Small intestine (tissue), 7 donors: ENCODE results near the gene SERPINB6. TPM values are rescaled to one million over a fixed set of nuclear protein-coding genes. Genes with fewer than 3 reads are reported as not detected.
"Not testable (repeated sequence)": the region's sequence is repeated elsewhere in the genome, so short reads cannot be mapped to it uniquely, and the experiment has no call there.

ENCODE experiments used
- DNase-seq, 2 donors: peaks; one replicate each; pipeline versions ENCODE4 v3.0.0 to v3.0.0-alpha.2; 2013
- FAIRE-seq: peaks from 2 replicates; lab custom pipeline; 2012; peaks lifted over from hg19 to GRCh38; lab: Jason Lieb, UNC
- H3K27ac ChIP-seq, 3 donors: one replicate each; pipeline ENCODE4 v1.5.1; 2013; ENCODE audit warnings: low read length in 2 of 3, mild to moderate bottlenecking in 2 of 3, control low read depth in 1 of 3, inconsistent platforms in 1 of 3, low read depth in 1 of 3, moderate library complexity in 1 of 3
- H3K27me3 ChIP-seq, 3 donors: one replicate each; pipeline ENCODE4 v1.6.1; 2013; ENCODE audit warnings: low read length in 3 of 3, inconsistent platforms in 1 of 3; ENCODE audit not compliant: control insufficient read depth in 3 of 3, insufficient read depth in 3 of 3
- H3K36me3 ChIP-seq, 3 donors: one replicate each; pipeline ENCODE4 v1.6.1; 2013; ENCODE audit warnings: low read length in 3 of 3, inconsistent platforms in 1 of 3, low read depth in 1 of 3, mild to moderate bottlenecking in 1 of 3, moderate library complexity in 1 of 3; ENCODE audit not compliant: control insufficient read depth in 3 of 3, insufficient read depth in 2 of 3
- H3K4me1 ChIP-seq, 3 donors: one replicate each; pipeline ENCODE4 v1.6.1; 2013; ENCODE audit warnings: low read length in 2 of 3, inconsistent platforms in 1 of 3, low read depth in 1 of 3, mild to moderate bottlenecking in 1 of 3, moderate library complexity in 1 of 3; ENCODE audit not compliant: control insufficient read depth in 3 of 3, insufficient read depth in 2 of 3
- H3K4me3 ChIP-seq, 3 donors: one replicate each; pipeline ENCODE4 v1.5.1; 2013; ENCODE audit warnings: low read length in 3 of 3, control low read depth in 1 of 3, inconsistent platforms in 1 of 3, low read depth in 1 of 3, mild to moderate bottlenecking in 1 of 3, moderate library complexity in 1 of 3
- H3K9me3 ChIP-seq, 2 donors: one replicate each; pipeline ENCODE4 v1.6.1; 2013; ENCODE audit warnings: low read depth in 1 of 2, low read length in 1 of 2; ENCODE audit not compliant: control insufficient read depth in 2 of 2, insufficient read depth in 1 of 2
- WGBS, 3 donors: extraction: QIAGEN DNeasy Blood & Tissue Kit; methylation state at CpG; one replicate each; pipeline ENCODE4 v1.1.7; 2013; 5-methylcytosine and 5-hydroxymethylcytosine counted together
- polyA plus RNA-seq, 4 donors: library from polyadenylated mRNA; stranded (reverse) in 3 of 4; unstranded in 1 of 4; fragments of 200-250 nt in 3 of 4; fragments of 120-200 nt in 1 of 4; gene quantifications; one replicate each; pipeline versions ENCODE4 v1.2.1 to v1.2.3, GENCODE V29; 2013
- donor health status: healthy with polysubstance abuse.
- donor health status: control.
- donor health status: control.
- donor health status: Bipolar disorder and iron deficiency.
- donor health status: healthy.

Gene SERPINB6
- polyA plus RNA-seq, 4 donors = 280 to 539 (median 418) TPM

- FAIRE-seq = no peak
- Histone ChIP-seq H3K27ac (no peak overlapping the region), H3K4me1 (peaks cover 0 to 4% (median 4%) of the 10 kb centered on the region in 3 donors), H3K27me3 (no peaks in the 10 kb centered on the region), H3K36me3 (peaks cover 2 to 60% (median 10%) of the 10 kb centered on the region in 3 donors), H3K9me3 (peaks cover 0 to 23% of the 10 kb centered on the region in 2 donors), H3K4me3 (no peak overlapping the region)
- 90 to 94% (median 91%) methylated on average over 4 of the region's 4 CpGs for WGBS, 3 donors
- DNase-seq = no peak
Measured at GRCh38 chr6:3014675-3015066, 43.3 kb upstream of the SERPINB6 start.

GRCh38 chr6:3013901-3014674, 42.7 kb upstream of the SERPINB6 start:
- Histone ChIP-seq H3K27me3 (no peaks in the 10 kb centered on the region), H3K36me3 (peaks cover 2 to 58% (median 10%) of the 10 kb centered on the region in 3 donors), H3K4me3 (no peak overlapping the region), H3K4me1 (peaks cover 0 to 5% (median 4%) of the 10 kb centered on the region in 3 donors), H3K9me3 (peaks cover 0 to 23% of the 10 kb centered on the region in 2 donors), H3K27ac (no peak overlapping the region)
- no peak for FAIRE-seq
- 90 to 96% (median 90%) methylated on average over 18 of the region's 18 CpGs for WGBS, 3 donors
- no peak for DNase-seq

- DNase-seq (no peak), FAIRE-seq (no peak)
- WGBS, 3 donors = 83 to 97% (median 89%) methylated on average over 2 of the region's 2 CpGs
- H3K9me3 ChIP-seq = peaks cover 0 to 23% of the 10 kb centered on the region in 2 donors
- H3K27ac ChIP-seq = no peak overlapping the region
- no peak overlapping the region for H3K4me3 ChIP-seq
- H3K36me3 ChIP-seq = peaks cover 2 to 62% (median 10%) of the 10 kb centered on the region in 3 donors
- H3K4me1 ChIP-seq = peaks cover 0 to 5% (median 4%) of the 10 kb centered on the region in 3 donors
- no peaks in the 10 kb centered on the region for H3K27me3 ChIP-seq
Measured at GRCh38 chr6:3013486-3013885, 42.1 kb upstream of the SERPINB6 start.

GRCh38 chr6:3011592-3011991, 40.2 kb upstream of the SERPINB6 start:
- DNase-seq (no peak), FAIRE-seq (no peak)
- no peak overlapping the region for H3K27ac ChIP-seq
- no peaks in the 10 kb centered on the region for H3K27me3 ChIP-seq
- H3K36me3 ChIP-seq = peaks cover 2 to 56% (median 6%) of the 10 kb centered on the region in 3 donors
- peaks cover 0 to 23% of the 10 kb centered on the region in 2 donors for H3K9me3 ChIP-seq
- peaks cover 0 to 5% (median 4%) of the 10 kb centered on the region in 3 donors for H3K4me1 ChIP-seq
- H3K4me3 ChIP-seq = no peak overlapping the region

GRCh38 chr6:3011158-3011557, 39.8 kb upstream of the SERPINB6 start:
- Histone ChIP-seq H3K27ac (no peak overlapping the region), H3K4me3 (no peak overlapping the region), H3K36me3 (peaks cover 2 to 57% (median 3%) of the 10 kb centered on the region in 3 donors), H3K9me3 (peaks cover 0 to 23% of the 10 kb centered on the region in 2 donors), H3K4me1 (peaks cover 0 to 5% (median 4%) of the 10 kb centered on the region in 3 donors), H3K27me3 (no peaks in the 10 kb centered on the region)
- DNase-seq = no peak
- no peak for FAIRE-seq

GRCh38 chr6:3009930-3010329, 38.6 kb upstream of the SERPINB6 start:
- H3K9me3 ChIP-seq = peaks cover 0 to 23% of the 10 kb centered on the region in 2 donors
- H3K4me3 ChIP-seq = no peak overlapping the region
- peak overlapping the region in 2 of 3 donors; percentile 34 to 68 for H3K27ac ChIP-seq
- peaks cover 2 to 52% (median 3%) of the 10 kb centered on the region in 3 donors for H3K36me3 ChIP-seq
- no peaks in the 10 kb centered on the region for H3K27me3 ChIP-seq
- peaks cover 0 to 5% (median 4%) of the 10 kb centered on the region in 3 donors for H3K4me1 ChIP-seq
- DNase-seq = peak; percentile 35 to 86
- 25 to 65% (median 50%) methylated on average over 3 of the region's 3 CpGs for WGBS, 3 donors
- no peak for FAIRE-seq

- H3K27me3 ChIP-seq, DNase-seq, FAIRE-seq, H3K4me1 ChIP-seq, H3K4me3 ChIP-seq, H3K27ac ChIP-seq: not testable (repeated sequence)
- WGBS, 3 donors = 96 to 98% (median 97%) methylated on average over 17 of the region's 17 CpGs
- Histone ChIP-seq H3K9me3 (peaks cover 0 to 23% of the 10 kb centered on the region in 2 donors), H3K36me3 (peaks cover 3 to 50% (median 4%) of the 10 kb centered on the region in 3 donors)
Measured at GRCh38 chr6:3008712-3009265, 37.4 kb upstream of the SERPINB6 start.

GRCh38 chr6:3007571-3007970, 36.2 kb upstream of the SERPINB6 start:
- 91 to 93% (median 93%) methylated on average over 3 of the region's 3 CpGs for WGBS, 3 donors
- peaks cover 0 to 47% (median 4%) of the 10 kb centered on the region in 3 donors for H3K36me3 ChIP-seq
- H3K9me3 ChIP-seq = peaks cover 0 to 20% of the 10 kb centered on the region in 2 donors
- peaks cover 0 to 5% (median 4%) of the 10 kb centered on the region in 3 donors for H3K4me1 ChIP-seq
- H3K27ac ChIP-seq = no peak overlapping the region
- FAIRE-seq (no peak), DNase-seq (no peak)
- no peak overlapping the region for H3K4me3 ChIP-seq
- H3K27me3 ChIP-seq = no peaks in the 10 kb centered on the region
